ENCODE measurements around the gene DPY19L3.

GRCh38 chr19:32422435-32422834 lies 16.9 kb downstream of the DPY19L3 start:
- TF ChIP-seq CTCF (conservative IDR thresholded peaks at IDR 0.05; ENCODE audit: low read length) (no peak), EZH2phosphoT487 (IDR thresholded peaks at IDR 0.05; ENCODE audit: borderline replicate concordance) (no peak)

All from Loucy (cell line).